ENCODE data around the gene DGKE.
A peak's percentile ranks its signal among the peaks of the same experiment; 100 is the strongest.

Gene DGKE

DNA sequence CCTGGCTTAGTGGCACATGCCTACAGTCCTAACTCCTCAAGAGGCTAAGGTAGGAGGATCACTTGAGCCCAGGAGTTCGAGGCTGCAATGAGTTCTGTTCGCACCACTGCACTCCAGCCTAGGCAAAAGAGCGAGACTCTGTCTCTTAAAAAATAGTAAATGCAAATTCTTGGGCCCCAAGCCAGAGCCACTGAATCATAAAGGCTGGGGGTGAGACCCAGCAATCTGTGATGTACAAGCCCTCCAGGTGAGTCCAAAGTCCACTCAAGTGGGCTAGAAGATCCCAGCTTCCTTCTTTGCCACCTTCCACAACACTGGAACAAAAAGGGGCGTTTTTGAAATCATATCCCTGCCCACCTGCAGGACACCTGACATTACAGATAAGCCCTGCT lies 63.0 kb downstream of the DGKE start:
- no peak for DNase-seq (ENCODE audit: low read depth)
- H3K4me3 ChIP-seq (ENCODE audit: low read depth, low read length), result no peak overlapping the region
- TF ChIP-seq, protein P1, sequence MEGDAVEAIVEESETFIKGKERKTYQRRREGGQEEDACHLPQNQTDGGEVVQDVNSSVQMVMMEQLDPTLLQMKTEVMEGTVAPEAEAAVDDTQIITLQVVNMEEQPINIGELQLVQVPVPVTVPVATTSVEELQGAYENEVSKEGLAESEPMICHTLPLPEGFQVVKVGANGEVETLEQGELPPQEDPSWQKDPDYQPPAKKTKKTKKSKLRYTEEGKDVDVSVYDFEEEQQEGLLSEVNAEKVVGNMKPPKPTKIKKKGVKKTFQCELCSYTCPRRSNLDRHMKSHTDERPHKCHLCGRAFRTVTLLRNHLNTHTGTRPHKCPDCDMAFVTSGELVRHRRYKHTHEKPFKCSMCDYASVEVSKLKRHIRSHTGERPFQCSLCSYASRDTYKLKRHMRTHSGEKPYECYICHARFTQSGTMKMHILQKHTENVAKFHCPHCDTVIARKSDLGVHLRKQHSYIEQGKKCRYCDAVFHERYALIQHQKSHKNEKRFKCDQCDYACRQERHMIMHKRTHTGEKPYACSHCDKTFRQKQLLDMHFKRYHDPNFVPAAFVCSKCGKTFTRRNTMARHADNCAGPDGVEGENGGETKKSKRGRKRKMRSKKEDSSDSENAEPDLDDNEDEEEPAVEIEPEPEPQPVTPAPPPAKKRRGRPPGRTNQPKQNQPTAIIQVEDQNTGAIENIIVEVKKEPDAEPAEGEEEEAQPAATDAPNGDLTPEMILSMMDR (IDR thresholded peaks at IDR 0.05; ENCODE audit: insufficient read depth, low read depth, low read length, missing control alignments), result no peak

GRCh38 chr17:56897646-56898424 lies 63.9 kb downstream of the DGKE start:
- DNase-seq (ENCODE audit: low read depth), result peak; percentile 39
- TF ChIP-seq, protein P1 (IDR thresholded peaks at IDR 0.05; ENCODE audit: insufficient read depth, low read depth, low read length, missing control alignments), result no peak
- H3K4me3 ChIP-seq (ENCODE audit: low read depth, low read length), result no peak overlapping the region

- DNase-seq (ENCODE audit: low read depth), result no peak
- no peak overlapping the region for H3K4me3 ChIP-seq (ENCODE audit: low read depth, low read length)
- TF ChIP-seq, protein P1 (IDR thresholded peaks at IDR 0.05; ENCODE audit: insufficient read depth, low read depth, low read length, missing control alignments), result no peak
Measured at GRCh38 chr17:56898874-56899273, 64.9 kb downstream of the DGKE start.

DNA sequence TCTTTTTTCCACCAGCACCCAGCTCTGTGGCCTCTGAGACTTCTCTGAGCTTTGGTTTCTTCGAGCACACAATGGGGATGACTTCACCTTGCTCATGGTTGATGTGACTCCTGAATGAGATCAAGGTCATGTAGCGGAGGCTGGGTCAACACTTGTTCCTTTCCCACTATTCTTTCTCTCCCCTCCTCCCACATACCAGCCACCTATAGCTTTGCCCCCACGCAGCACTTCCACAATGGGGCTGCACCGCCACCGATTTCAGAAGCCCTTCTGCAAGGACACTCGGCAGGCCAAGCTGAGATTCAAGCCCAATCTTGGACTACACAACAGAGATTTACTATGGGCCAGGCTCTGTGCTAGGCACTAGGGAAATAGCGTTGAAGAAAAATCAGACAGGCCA lies 65.5 kb downstream of the DGKE start:
- H3K4me3 ChIP-seq (ENCODE audit: low read depth, low read length), result no peak overlapping the region
- TF ChIP-seq, protein P1 (IDR thresholded peaks at IDR 0.05; ENCODE audit: insufficient read depth, low read depth, low read length, missing control alignments), result no peak
- DNase-seq (ENCODE audit: low read depth), result no peak

- no peak for DNase-seq (ENCODE audit: low read depth)
- TF ChIP-seq, protein P1 (IDR thresholded peaks at IDR 0.05; ENCODE audit: insufficient read depth, low read depth, low read length, missing control alignments), result no peak
- H3K4me3 ChIP-seq (ENCODE audit: low read depth, low read length), result no peak overlapping the region
Measured at GRCh38 chr17:56902348-56902747, 68.4 kb downstream of the DGKE start.

DNA sequence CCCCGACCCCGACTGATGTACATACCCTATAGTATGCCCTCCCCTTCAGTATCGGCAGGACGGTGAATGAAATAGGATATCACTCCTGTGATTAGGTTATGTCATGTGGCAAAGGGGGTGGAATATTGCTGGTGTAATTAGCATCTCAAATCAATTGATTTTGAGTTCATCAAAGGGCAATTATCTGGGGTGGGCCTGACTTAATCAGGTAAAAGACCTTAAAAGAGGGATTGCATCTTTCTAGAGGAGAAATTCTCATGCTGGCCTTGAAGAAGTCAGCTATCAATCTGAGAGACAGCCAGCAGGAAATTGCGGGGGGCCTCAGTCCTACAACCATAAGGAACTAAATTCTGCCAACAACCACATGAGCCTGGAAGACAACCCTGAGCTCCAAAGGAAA lies 69.6 kb downstream of the DGKE start:
- DNase-seq (ENCODE audit: low read depth), result no peak
- no peak overlapping the region for H3K4me3 ChIP-seq (ENCODE audit: low read depth, low read length)
- TF ChIP-seq, protein P1 (IDR thresholded peaks at IDR 0.05; ENCODE audit: insufficient read depth, low read depth, low read length, missing control alignments), result no peak

Data from GM12865 (cell line).